ENCODE results near the gene MYL5.

Gene MYL5

GRCh38 chr4:699816-700580, 25.7 kb downstream of the MYL5 start:
- no peak for TF ChIP-seq SUZ12 (IDR thresholded peaks at IDR 0.05; ENCODE audit: extremely low read depth, insufficient read depth, insufficient read length)
- TF ChIP-seq YY1 (IDR thresholded peaks at IDR 0.05; ENCODE audit: insufficient read depth, insufficient read length): no peak
- TF ChIP-seq ZNF274 (IDR thresholded peaks at IDR 0.05; ENCODE audit: low read depth, low read length): no peak
- Histone ChIP-seq H3K4me1 (ENCODE audit: insufficient read depth, insufficient read length) (peaks cover 10% of the 10 kb centered on the region), H3K9ac (ENCODE audit: insufficient read length, low read depth) (no peak overlapping the region), H3K36me3 (ENCODE audit: insufficient read depth, insufficient read length, low read length) (no peaks in the 10 kb centered on the region), H3K27me3 (ENCODE audit: insufficient read depth, insufficient read length) (peaks cover 4% of the 10 kb centered on the region), H3K4me3 (ENCODE audit: insufficient read length, low read depth) (no peak overlapping the region), H3K9me3 (ENCODE audit: insufficient read depth, low read length) (peaks cover 3% of the 10 kb centered on the region; the same call in 1 of the 2 replicates)
- no peak for DNase-seq (ENCODE audit: low read depth, low spot score)

- no peaks in the 10 kb centered on the region for H3K9me3 ChIP-seq (ENCODE audit: insufficient read depth, low read length)
- H3K27me3 ChIP-seq (ENCODE audit: insufficient read depth, insufficient read length): peaks cover 7% of the 10 kb centered on the region
- peaks cover 10% of the 10 kb centered on the region for H3K4me1 ChIP-seq (ENCODE audit: insufficient read depth, insufficient read length)
- TF ChIP-seq YY1 (IDR thresholded peaks at IDR 0.05; ENCODE audit: insufficient read depth, insufficient read length): no peak
- no peak for TF ChIP-seq ZNF274 (IDR thresholded peaks at IDR 0.05; ENCODE audit: low read depth, low read length)
- TF ChIP-seq SUZ12 (IDR thresholded peaks at IDR 0.05; ENCODE audit: extremely low read depth, insufficient read depth, insufficient read length): no peak
- H3K36me3 ChIP-seq (ENCODE audit: insufficient read depth, insufficient read length, low read length): no peaks in the 10 kb centered on the region
- DNase-seq (ENCODE audit: low read depth, low spot score): no peak
- H3K9ac ChIP-seq (ENCODE audit: insufficient read length, low read depth): no peak overlapping the region
- no peak overlapping the region for H3K4me3 ChIP-seq (ENCODE audit: insufficient read length, low read depth)
Observed at GRCh38 chr4:700587-701264, 26.4 kb downstream of the MYL5 start.

- peaks cover 7% of the 10 kb centered on the region for H3K27me3 ChIP-seq (ENCODE audit: insufficient read depth, insufficient read length)
- H3K4me1 ChIP-seq (ENCODE audit: insufficient read depth, insufficient read length): peaks cover 15% of the 10 kb centered on the region
- H3K9me3 ChIP-seq (ENCODE audit: insufficient read depth, low read length): no peaks in the 10 kb centered on the region
- no peak overlapping the region for H3K4me3 ChIP-seq (ENCODE audit: insufficient read length, low read depth)
- no peaks in the 10 kb centered on the region for H3K36me3 ChIP-seq (ENCODE audit: insufficient read depth, insufficient read length, low read length)
- TF ChIP-seq SUZ12 (IDR thresholded peaks at IDR 0.05; ENCODE audit: extremely low read depth, insufficient read depth, insufficient read length) (no peak), YY1 (IDR thresholded peaks at IDR 0.05; ENCODE audit: insufficient read depth, insufficient read length) (no peak), ZNF274 (IDR thresholded peaks at IDR 0.05; ENCODE audit: low read depth, low read length) (no peak)
- no peak overlapping the region for H3K9ac ChIP-seq (ENCODE audit: insufficient read length, low read depth)
- DNase-seq (ENCODE audit: low read depth, low spot score): no peak
Observed at GRCh38 chr4:702618-703048, 28.3 kb downstream of the MYL5 start.

GRCh38 chr4:703336-704197, 29.2 kb downstream of the MYL5 start:
- peaks cover 7% of the 10 kb centered on the region for H3K27me3 ChIP-seq (ENCODE audit: insufficient read depth, insufficient read length)
- H3K9ac ChIP-seq (ENCODE audit: insufficient read length, low read depth): no peak overlapping the region
- DNase-seq (ENCODE audit: low read depth, low spot score): no peak
- no peak overlapping the region for H3K4me3 ChIP-seq (ENCODE audit: insufficient read length, low read depth)
- peaks cover 7% of the 10 kb centered on the region for H3K36me3 ChIP-seq (ENCODE audit: insufficient read depth, insufficient read length, low read length)
- TF ChIP-seq ZNF274 (IDR thresholded peaks at IDR 0.05; ENCODE audit: low read depth, low read length) (no peak), SUZ12 (IDR thresholded peaks at IDR 0.05; ENCODE audit: extremely low read depth, insufficient read depth, insufficient read length) (no peak), YY1 (IDR thresholded peaks at IDR 0.05; ENCODE audit: insufficient read depth, insufficient read length) (no peak)
- no peaks in the 10 kb centered on the region for H3K9me3 ChIP-seq (ENCODE audit: insufficient read depth, low read length)
- peaks cover 16% of the 10 kb centered on the region for H3K4me1 ChIP-seq (ENCODE audit: insufficient read depth, insufficient read length)

- Histone ChIP-seq H3K27me3 (ENCODE audit: insufficient read depth, insufficient read length) (peaks cover 7% of the 10 kb centered on the region), H3K9ac (ENCODE audit: insufficient read length, low read depth) (no peak overlapping the region), H3K36me3 (ENCODE audit: insufficient read depth, insufficient read length, low read length) (peaks cover 14% of the 10 kb centered on the region), H3K4me3 (ENCODE audit: insufficient read length, low read depth) (no peak overlapping the region), H3K4me1 (ENCODE audit: insufficient read depth, insufficient read length) (peaks cover 16% of the 10 kb centered on the region), H3K9me3 (ENCODE audit: insufficient read depth, low read length) (no peaks in the 10 kb centered on the region)
- TF ChIP-seq YY1 (IDR thresholded peaks at IDR 0.05; ENCODE audit: insufficient read depth, insufficient read length): no peak
- TF ChIP-seq ZNF274 (IDR thresholded peaks at IDR 0.05; ENCODE audit: low read depth, low read length): no peak
- TF ChIP-seq SUZ12 (IDR thresholded peaks at IDR 0.05; ENCODE audit: extremely low read depth, insufficient read depth, insufficient read length): no peak
- DNase-seq (ENCODE audit: low read depth, low spot score): no peak
Observed at GRCh38 chr4:704198-704891, 30.0 kb downstream of the MYL5 start.

GRCh38 chr4:704971-705277, 30.6 kb downstream of the MYL5 start:
- no peaks in the 10 kb centered on the region for H3K9me3 ChIP-seq (ENCODE audit: insufficient read depth, low read length)
- TF ChIP-seq ZNF274 (IDR thresholded peaks at IDR 0.05; ENCODE audit: low read depth, low read length): no peak
- TF ChIP-seq SUZ12 (IDR thresholded peaks at IDR 0.05; ENCODE audit: extremely low read depth, insufficient read depth, insufficient read length): no peak
- no peak for TF ChIP-seq YY1 (IDR thresholded peaks at IDR 0.05; ENCODE audit: insufficient read depth, insufficient read length)
- H3K27me3 ChIP-seq (ENCODE audit: insufficient read depth, insufficient read length): peaks cover 7% of the 10 kb centered on the region
- peaks cover 18% of the 10 kb centered on the region for H3K36me3 ChIP-seq (ENCODE audit: insufficient read depth, insufficient read length, low read length)
- H3K4me1 ChIP-seq (ENCODE audit: insufficient read depth, insufficient read length): peaks cover 16% of the 10 kb centered on the region
- peak overlapping the region; percentile 58 for H3K9ac ChIP-seq (ENCODE audit: insufficient read length, low read depth)
- no peak for DNase-seq (ENCODE audit: low read depth, low spot score)
- no peak overlapping the region for H3K4me3 ChIP-seq (ENCODE audit: insufficient read length, low read depth)
